Cardiac fibroblast (primary cell): ENCODE measurements around the gene BCL2.

ENCODE experiments used
- DNase-seq, 2 donors: peaks; one replicate each; pipeline versions ENCODE4 v3.0.0 to v3.0.0-alpha.2; 2010; ENCODE audit warnings: low read depth in 2 of 2
- H3K4me3 ChIP-seq, 2 donors: replicated peaks in 1 of 2; 1 replicate in 1 of 2; 2 replicates in 1 of 2; pipeline ENCODE4 v1.5.1; 2011; ENCODE audit warnings: low read depth in 2 of 2, low read length in 2 of 2, mild to moderate bottlenecking in 2 of 2, moderate library complexity in 1 of 2
- TF ChIP-seq, protein P1 (sequence below): IDR thresholded peaks from one replicate; pipeline ENCODE4 v1.5.1; 2011; ENCODE audit warnings: low read depth, mild to moderate bottlenecking, low read length, inconsistent platforms

The BCL2 gene

DNA sequence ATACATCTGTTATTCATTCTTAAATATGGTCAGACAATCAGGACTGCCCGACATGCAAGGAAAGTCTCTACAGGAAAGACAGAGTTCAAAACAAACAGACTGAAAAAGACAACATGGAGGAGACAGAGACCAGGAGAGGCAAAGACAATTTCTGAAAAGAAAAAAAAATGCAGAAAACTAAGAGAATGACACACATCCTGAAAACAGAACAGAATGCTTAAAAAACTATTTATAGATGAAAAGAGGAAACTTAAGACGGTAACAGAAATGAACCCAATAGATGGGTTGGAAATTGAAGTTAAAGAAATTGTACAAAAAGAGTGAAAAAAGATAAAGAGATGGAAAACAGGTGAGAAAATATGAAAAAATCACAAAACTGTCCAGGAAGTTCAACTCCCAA lies 95.7 kb downstream of the BCL2 start:
- no peak for DNase-seq
- no peak overlapping the region for H3K4me3 ChIP-seq
- TF ChIP-seq, protein P1, sequence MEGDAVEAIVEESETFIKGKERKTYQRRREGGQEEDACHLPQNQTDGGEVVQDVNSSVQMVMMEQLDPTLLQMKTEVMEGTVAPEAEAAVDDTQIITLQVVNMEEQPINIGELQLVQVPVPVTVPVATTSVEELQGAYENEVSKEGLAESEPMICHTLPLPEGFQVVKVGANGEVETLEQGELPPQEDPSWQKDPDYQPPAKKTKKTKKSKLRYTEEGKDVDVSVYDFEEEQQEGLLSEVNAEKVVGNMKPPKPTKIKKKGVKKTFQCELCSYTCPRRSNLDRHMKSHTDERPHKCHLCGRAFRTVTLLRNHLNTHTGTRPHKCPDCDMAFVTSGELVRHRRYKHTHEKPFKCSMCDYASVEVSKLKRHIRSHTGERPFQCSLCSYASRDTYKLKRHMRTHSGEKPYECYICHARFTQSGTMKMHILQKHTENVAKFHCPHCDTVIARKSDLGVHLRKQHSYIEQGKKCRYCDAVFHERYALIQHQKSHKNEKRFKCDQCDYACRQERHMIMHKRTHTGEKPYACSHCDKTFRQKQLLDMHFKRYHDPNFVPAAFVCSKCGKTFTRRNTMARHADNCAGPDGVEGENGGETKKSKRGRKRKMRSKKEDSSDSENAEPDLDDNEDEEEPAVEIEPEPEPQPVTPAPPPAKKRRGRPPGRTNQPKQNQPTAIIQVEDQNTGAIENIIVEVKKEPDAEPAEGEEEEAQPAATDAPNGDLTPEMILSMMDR, result no peak

DNA sequence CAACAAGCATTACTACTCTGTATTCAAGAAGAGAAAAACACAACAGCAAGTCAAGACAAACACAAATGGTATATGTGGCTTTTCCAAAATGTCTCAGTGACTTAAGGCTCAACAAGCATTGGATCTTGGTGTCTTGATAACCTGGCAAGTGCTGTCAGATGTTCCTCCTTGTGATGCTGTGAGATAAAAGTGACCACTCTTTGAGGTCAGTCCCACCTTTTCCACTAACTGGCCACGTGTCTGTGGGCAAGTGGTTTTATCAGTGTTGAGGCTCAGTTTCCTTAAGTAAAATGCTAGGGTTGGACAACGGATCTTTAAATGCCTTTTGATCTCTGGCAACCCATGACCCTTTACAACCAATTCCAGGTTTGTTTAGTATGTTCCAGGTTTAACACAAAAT lies 98.7 kb downstream of the BCL2 start:
- TF ChIP-seq, protein P1, result no peak
- no peak overlapping the region for H3K4me3 ChIP-seq
- no peak for DNase-seq

DNA sequence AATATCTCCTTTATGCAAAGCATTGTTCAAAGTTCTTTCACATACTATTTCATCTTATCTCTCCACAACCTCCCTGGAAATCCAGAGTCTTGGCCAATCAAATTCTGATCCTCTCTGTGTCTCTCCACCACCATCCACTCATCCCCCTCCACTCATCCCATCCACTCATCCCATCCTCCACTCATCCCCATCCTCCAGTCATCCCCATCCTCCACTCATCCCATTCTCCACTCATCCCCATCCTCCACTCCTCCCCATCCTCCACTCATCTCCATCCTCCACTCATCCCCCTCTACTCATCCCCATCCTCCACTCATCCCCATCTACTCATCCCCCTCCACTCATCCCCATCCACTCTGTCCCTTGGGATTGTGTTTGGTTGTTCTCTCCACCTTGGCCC lies 101.1 kb downstream of the BCL2 start:
- H3K4me3 ChIP-seq, result no peak overlapping the region
- no peak for DNase-seq
- TF ChIP-seq, protein P1, result no peak

DNA sequence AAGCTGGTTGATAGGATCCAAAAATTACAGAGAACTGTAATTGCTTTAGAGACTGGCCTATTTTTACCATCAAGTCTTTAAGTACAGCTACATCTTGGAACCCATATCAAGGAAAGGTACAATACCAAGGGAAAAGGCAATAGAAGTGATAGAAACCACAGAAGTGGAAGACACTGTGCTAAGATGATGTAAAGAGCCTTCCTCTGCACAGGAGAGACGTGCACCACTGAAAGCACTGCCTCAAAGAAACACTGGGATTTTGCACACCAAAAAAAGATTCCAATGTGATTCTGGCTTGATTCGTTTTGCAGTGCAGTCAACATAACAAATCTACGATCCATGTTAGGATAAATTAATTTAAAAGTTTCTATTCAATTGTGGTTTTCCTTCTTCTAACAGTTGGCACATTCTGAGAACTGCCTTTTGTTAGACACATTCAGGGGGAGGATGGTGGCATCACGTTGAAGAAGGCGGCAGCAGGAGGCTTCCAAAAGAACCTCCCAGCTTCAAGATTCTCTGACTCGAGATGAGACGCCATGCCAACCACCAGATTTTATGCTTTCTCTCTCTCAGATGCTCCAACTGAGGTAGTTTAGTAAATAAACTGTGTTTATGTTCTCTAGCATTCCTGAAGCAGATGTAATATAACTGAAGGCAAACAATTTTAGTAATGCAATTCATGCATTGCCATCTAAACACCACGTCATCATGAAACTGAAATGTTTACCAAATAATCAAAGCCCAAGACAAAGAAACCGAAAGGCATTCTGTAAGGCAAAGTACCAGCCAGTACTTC lies 102.9 kb downstream of the BCL2 start:
- no peak overlapping the region for H3K4me3 ChIP-seq
- no peak for DNase-seq
- TF ChIP-seq, protein P1, result no peak

DNA sequence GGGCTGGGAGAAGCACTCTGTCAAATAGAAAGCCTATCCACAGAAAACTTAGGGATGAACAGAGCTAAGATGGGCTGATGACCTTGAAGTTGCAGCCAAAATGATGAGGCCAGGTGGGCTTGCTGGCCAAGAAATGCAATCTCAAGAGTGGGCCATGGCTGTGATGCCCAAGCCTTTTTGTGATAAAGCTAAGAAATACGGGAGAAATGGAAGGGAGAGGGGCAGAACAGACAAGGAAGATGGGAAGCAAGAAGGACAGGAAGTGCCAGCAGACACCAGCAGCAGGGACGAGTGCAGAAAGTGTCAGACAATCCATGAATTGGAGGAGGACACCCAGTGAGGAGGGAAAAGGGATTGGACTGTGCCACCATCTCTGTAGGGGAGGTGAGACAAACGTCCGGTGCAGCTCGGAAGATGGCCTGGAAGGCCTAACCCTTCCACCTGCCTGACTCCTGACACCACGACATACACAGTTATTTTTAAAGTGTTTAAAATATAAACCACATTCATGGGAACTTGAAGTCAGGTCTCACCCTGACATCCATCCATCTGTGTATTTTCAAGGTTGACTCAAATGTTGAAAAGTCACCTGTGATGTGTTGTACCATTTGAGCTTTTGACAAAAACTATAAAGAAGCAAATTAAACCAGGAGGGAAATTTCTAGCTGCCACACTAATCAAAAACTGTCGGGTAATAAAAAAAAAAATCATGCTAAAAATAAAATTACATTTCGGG lies 105.5 kb downstream of the BCL2 start:
- TF ChIP-seq, protein P1, result no peak
- DNase-seq, result no peak
- H3K4me3 ChIP-seq, result no peak overlapping the region

DNA sequence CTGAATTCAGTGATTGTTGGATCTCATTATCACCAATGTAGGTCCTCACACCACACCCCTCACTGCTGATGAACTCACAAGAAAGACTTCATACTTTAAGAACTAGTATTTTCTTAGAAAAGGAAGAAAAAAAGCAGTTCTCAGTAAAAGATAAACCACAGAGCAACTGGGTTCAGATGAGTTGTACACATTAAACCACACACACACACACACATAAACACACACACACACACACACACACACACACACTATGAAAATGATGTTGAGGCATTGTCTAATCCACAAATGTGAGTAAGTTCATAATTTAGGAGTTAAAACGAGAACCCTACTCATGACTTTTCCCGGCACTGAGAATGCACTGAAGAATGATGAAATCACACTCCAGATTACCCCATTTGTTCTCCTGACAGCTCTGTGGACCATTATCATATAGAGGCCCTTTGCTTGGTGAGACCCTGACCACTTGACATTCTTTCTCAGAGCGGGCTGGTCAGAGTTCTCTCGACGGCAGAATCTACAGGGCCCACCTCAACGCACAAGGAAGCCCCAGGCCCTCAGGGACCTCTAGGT lies 106.2 kb downstream of the BCL2 start:
- H3K4me3 ChIP-seq, result no peak overlapping the region
- peak in 1 of 2 donors; percentile 47 for DNase-seq
- TF ChIP-seq, protein P1, result no peak
